MCF 10A (cell line): ENCODE data around the gene TMEM94. TPM values are rescaled to one million over a fixed set of nuclear protein-coding genes. Genes with fewer than 3 reads are reported as not detected.

ENCODE experiments used
- BruUV-seq: library from RNA; stranded (reverse); fragments of 400-500 nt; replicated peaks from 2 replicates; lab custom pipeline; 2021; lab: Mats Ljungman, UMichigan
- CTCF ChIA-PET: fragments of 300-600 bp; sonication (Branson Sonifier 250); formaldehyde crosslinking; extraction: SDS; loops from one replicate; lab custom pipeline; 2021; ENCODE audit warnings: antibody characterized with exemption, inconsistent platforms; lab: Yijun Ruan, JAX
- POLR2A ChIA-PET: fragments of 300-600, 350-650 bp; sonication (Branson Sonifier 250); formaldehyde crosslinking; extraction: SDS; loops from one replicate; lab custom pipeline; 2020; ENCODE audit warnings: antibody characterized with exemption, inconsistent platforms; lab: Yijun Ruan, JAX
- DNase-seq: peaks from one replicate; pipeline ENCODE4 v3.0.0-alpha.2; 2018; ENCODE audit not compliant: unreplicated experiment
- H3K27ac Mint-ChIP-seq: one replicate; pipeline ENCODE4 v1.8.0; 2022; ENCODE audit warnings: mild to moderate bottlenecking, low read depth, mixed read lengths; ENCODE audit not compliant: unreplicated experiment
- H3K27me3 Mint-ChIP-seq: one replicate; pipeline ENCODE4 v1.8.0; 2022; ENCODE audit warnings: mixed read lengths; ENCODE audit not compliant: insufficient read depth, unreplicated experiment
- H3K36me3 Mint-ChIP-seq: one replicate; pipeline ENCODE4 v1.8.0; 2022; ENCODE audit warnings: mild to moderate bottlenecking, moderate library complexity, mixed read lengths; ENCODE audit not compliant: insufficient read depth, unreplicated experiment
- H3K4me1 Mint-ChIP-seq: one replicate; pipeline ENCODE4 v1.8.0; 2022; ENCODE audit warnings: mixed read lengths; ENCODE audit not compliant: insufficient read depth, unreplicated experiment
- H3K4me3 Mint-ChIP-seq: one replicate; pipeline ENCODE4 v1.8.0; 2022; ENCODE audit warnings: mild to moderate bottlenecking, moderate library complexity, mixed read lengths; ENCODE audit not compliant: unreplicated experiment
- H3K9me3 Mint-ChIP-seq: one replicate; pipeline ENCODE4 v1.8.0; 2022; ENCODE audit warnings: mixed read lengths; ENCODE audit not compliant: unreplicated experiment
- intact Hi-C: fragments of 100-400 bp; cut with micrococcal nuclease; formaldehyde crosslinking; loops from 2 replicates; pipeline ENCODE4 v1.14.1; 2022
- total RNA-seq: library from RNA; stranded (reverse); gene quantifications from 2 replicates; pipeline ENCODE4 v1.2.3, GENCODE V29; 2022
- TF ChIP-seq, protein P1 (sequence below): fragments of 200-600 bp; IDR thresholded peaks from one replicate; pipeline ENCODE4 v1.8.0; 2022; ENCODE audit warnings: antibody characterized with exemption, mild to moderate bottlenecking; ENCODE audit not compliant: unreplicated experiment

Gene TMEM94
- total RNA-seq, 1 experiment from 2014 or later, result 42.8 TPM

DNA sequence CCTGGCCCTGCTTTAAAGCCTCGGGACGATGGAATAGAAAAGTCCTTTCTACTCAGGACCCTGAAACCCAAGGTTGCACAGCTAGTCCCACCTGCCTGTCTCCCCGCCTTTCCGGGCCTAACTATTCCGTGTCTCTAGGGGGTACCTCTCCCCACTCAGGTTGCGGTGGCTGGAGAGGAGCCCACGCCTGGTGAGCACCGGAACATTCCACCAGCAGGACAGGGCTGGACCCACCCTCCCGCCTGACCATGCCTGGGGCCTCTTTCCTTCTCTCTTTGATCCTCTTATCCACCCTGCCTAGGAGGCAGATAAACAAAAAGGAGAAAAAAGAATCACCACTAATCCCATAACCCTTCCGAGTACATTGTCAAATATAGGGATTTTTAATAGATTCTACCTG lies 79.9 kb downstream of the TMEM94 start:
- BruUV-seq, result no TSS peak
- Mint-ChIP-seq H3K27me3 (no peaks in the 10 kb centered on the region), H3K27ac (no peak overlapping the region), H3K36me3 (no peaks in the 10 kb centered on the region), H3K9me3 (no peaks in the 10 kb centered on the region), H3K4me3 (no peak overlapping the region), H3K4me1 (peaks cover 8% of the 10 kb centered on the region)
- CTCF ChIA-PET, result interaction anchor here (0.6 kb wide), 1 partner anchor 168 kb away, joined by 4 read pairs; no protein-coding TSS in a partner anchor
- DNase-seq, result no peak
- TF ChIP-seq, protein P1, sequence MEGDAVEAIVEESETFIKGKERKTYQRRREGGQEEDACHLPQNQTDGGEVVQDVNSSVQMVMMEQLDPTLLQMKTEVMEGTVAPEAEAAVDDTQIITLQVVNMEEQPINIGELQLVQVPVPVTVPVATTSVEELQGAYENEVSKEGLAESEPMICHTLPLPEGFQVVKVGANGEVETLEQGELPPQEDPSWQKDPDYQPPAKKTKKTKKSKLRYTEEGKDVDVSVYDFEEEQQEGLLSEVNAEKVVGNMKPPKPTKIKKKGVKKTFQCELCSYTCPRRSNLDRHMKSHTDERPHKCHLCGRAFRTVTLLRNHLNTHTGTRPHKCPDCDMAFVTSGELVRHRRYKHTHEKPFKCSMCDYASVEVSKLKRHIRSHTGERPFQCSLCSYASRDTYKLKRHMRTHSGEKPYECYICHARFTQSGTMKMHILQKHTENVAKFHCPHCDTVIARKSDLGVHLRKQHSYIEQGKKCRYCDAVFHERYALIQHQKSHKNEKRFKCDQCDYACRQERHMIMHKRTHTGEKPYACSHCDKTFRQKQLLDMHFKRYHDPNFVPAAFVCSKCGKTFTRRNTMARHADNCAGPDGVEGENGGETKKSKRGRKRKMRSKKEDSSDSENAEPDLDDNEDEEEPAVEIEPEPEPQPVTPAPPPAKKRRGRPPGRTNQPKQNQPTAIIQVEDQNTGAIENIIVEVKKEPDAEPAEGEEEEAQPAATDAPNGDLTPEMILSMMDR, result no peak
- intact Hi-C loops, result no loop called here
- POLR2A ChIA-PET, result interaction anchor here (0.8 to 1.1 kb wide), 2 partner anchors 10 kb away, joined by 3 to 4 read pairs; no protein-coding TSS in a partner anchor

DNA sequence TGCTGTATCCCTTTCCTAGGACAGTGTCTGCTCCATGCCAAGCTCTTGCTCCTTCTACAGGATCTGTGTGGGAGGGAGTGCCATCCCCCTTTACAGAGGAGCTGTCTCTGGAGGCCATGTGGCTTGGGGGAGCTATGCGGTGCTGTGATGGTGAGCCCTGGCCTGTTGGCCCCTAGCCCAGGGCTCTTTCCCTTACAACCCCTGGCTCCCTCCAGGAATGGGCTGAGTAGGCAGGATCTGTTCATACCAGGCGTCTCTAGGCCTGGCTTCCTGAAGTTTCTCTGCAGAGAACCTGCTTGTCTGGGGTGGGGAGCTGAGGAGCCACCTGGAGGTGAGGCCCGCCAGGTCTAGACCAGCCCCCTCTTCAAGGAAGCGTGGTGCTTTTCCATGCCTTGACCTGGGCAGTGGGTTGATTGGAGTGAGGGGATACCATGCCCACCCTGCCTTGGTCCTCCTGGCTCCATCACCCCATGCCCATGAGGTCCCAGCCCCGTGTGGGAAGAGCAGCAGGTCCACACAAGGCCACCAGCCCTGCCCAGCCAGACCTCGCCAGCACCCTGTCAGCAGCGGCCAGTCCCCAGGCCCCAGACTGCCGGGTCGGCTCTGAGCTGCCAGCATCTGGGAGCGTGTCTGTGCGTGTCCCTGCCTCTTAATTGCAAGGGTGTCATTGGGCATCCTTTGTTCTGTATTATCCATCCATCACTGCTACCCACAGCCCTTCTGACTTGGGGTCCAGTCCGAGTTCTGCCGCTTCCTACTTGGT lies 83.7 kb downstream of the TMEM94 start:
- DNase-seq, result no peak
- POLR2A ChIA-PET, result interaction anchor here (1.2 kb wide), 1 partner anchor 13 kb away, joined by 5 read pairs; no protein-coding TSS in a partner anchor
- Mint-ChIP-seq H3K4me3 (no peak overlapping the region), H3K4me1 (no peaks in the 10 kb centered on the region), H3K27ac (no peak overlapping the region), H3K27me3 (no peaks in the 10 kb centered on the region), H3K9me3 (no peaks in the 10 kb centered on the region), H3K36me3 (no peaks in the 10 kb centered on the region)
- intact Hi-C loops, result no loop called here
- CTCF ChIA-PET, result interaction anchor here (0.6 to 1.1 kb wide), 2 partner anchors 24 to 28 kb away, joined by 3 read pairs; partner anchors contain the start of gene TSEN54
- BruUV-seq, result no TSS peak
- TF ChIP-seq, protein P1, result no peak

DNA sequence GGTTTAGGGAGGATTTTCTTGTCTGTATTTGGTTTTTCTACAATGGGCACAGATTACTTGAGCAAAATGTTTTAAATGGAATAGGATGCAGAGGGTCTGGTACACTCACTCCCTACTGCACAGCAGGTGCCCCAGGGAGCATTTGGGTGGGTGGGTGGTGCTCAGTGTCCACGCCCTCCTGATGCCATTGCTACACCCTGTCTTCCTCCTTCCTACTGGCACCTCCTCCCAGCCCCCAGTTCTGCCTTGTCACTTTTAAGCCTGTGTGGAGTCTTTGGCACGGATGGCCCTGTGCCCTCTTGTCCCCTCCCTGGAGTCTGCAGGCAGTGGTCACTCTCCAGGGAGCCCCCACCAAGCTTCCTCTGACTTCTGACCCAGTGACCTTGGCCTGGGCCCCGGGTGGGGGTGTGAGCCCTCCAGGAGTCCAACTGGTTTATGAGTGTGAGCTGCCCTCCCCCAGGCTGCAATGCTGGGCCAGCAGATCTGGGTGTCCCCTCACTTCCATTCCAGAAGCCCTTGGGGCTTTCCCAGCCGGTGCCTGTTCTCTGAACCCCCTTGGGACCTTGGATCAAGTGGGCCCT lies 84.6 kb downstream of the TMEM94 start:
- CTCF ChIA-PET, result interaction anchor here (0.6 kb wide), 2 partner anchors 27 to 173 kb away, joined by 3 to 4 read pairs; no protein-coding TSS in a partner anchor
- Mint-ChIP-seq H3K4me3 (no peak overlapping the region), H3K9me3 (no peaks in the 10 kb centered on the region), H3K36me3 (no peaks in the 10 kb centered on the region), H3K27ac (no peak overlapping the region), H3K27me3 (no peaks in the 10 kb centered on the region), H3K4me1 (no peaks in the 10 kb centered on the region)
- DNase-seq, result no peak
- intact Hi-C loops, result no loop called here
- TF ChIP-seq, protein P1, result no peak
- POLR2A ChIA-PET, result no interaction called here
- BruUV-seq, result no TSS peak

DNA sequence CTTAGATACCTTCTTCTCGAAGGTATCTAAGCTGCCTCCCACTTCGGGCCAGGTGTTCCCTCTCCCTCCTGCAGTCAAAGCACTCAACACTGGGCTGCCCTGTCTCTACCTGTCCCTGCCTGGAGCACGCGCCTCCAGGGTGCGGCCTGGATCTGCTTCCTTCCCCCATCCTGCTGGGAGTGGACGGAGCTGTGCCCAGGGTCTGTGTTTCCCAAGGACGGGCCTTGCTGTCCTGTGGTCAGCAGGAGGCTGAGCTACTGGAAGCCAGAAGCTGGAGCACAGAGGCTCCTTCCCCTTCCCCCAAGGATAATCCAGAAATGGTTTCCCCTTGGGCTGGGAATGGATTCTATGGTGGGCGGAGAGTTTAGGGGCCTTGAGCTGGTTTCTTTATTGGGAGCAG lies 85.8 kb downstream of the TMEM94 start:
- Mint-ChIP-seq H3K27ac (no peak overlapping the region), H3K36me3 (no peaks in the 10 kb centered on the region), H3K27me3 (no peaks in the 10 kb centered on the region), H3K4me1 (no peaks in the 10 kb centered on the region), H3K9me3 (no peaks in the 10 kb centered on the region), H3K4me3 (no peak overlapping the region)
- intact Hi-C loops, result no loop called here
- DNase-seq, result no peak
- ChIA-PET POLR2A (no interaction called here), CTCF (no interaction called here)
- BruUV-seq, result no TSS peak
- TF ChIP-seq, protein P1, result no peak
